ENCODE results near the gene UTS2R. TPM values are rescaled to one million over a fixed set of nuclear protein-coding genes. Genes with fewer than 3 reads are reported as not detected.

Gene UTS2R
- polyA plus RNA-seq, 1 experiment: not detected

DNA sequence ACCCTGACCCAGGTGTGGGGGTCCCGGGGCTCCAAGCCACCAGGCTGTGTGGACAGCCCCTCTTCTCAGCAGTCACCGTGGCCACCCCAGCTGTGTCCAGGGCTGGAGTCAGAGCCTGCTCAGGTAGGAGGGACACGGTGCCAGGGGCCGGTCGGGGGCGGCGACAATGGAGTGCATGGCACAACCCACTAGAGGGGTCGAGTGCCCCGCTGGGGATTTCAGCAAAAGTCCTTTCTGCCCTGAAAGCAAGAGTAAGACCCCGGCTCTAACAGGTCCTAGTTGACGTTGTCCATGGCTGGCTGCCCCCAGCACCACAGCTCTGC, 11.3 kb downstream of the UTS2R start:
- CTCF ChIA-PET: no interaction called here
- DNase-seq (ENCODE audit: low read depth): no peak
- POLR2A ChIA-PET: no interaction called here
- no peak overlapping the region for H3K4me3 ChIP-seq (ENCODE audit: low read depth, low read length)
- TF ChIP-seq, protein P1, sequence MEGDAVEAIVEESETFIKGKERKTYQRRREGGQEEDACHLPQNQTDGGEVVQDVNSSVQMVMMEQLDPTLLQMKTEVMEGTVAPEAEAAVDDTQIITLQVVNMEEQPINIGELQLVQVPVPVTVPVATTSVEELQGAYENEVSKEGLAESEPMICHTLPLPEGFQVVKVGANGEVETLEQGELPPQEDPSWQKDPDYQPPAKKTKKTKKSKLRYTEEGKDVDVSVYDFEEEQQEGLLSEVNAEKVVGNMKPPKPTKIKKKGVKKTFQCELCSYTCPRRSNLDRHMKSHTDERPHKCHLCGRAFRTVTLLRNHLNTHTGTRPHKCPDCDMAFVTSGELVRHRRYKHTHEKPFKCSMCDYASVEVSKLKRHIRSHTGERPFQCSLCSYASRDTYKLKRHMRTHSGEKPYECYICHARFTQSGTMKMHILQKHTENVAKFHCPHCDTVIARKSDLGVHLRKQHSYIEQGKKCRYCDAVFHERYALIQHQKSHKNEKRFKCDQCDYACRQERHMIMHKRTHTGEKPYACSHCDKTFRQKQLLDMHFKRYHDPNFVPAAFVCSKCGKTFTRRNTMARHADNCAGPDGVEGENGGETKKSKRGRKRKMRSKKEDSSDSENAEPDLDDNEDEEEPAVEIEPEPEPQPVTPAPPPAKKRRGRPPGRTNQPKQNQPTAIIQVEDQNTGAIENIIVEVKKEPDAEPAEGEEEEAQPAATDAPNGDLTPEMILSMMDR (IDR thresholded peaks at IDR 0.05; ENCODE audit: insufficient read depth, low read depth, low read length): no peak
- peaks cover 15% of the 10 kb centered on the region for H3K27me3 ChIP-seq (ENCODE audit: control insufficient read depth, insufficient read depth, low read length)
- H3K36me3 ChIP-seq (ENCODE audit: control insufficient read depth, insufficient read depth, low read length): no peaks in the 10 kb centered on the region

DNA sequence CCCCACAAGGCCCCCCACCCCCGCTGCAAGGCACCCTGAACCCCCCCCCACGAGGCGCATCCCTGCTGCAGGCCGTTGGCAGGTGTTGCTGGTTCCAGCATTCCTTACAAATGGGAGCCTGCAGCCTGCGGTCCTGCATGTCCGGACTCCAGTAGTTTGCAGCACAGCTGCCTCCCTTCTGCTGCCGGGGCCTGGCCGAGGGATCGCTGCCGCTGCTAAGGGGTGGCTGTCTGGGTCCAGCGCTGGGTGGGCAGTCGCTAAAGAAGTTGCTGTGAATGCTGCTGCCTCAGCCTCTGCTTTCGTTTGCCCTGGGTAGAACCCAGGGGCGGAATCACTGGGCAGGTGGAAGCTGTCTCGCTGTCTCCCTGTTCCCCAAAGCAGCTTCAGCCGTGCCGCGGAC, 11.8 kb downstream of the UTS2R start:
- CTCF ChIA-PET: no interaction called here
- TF ChIP-seq, protein P1 (IDR thresholded peaks at IDR 0.05; ENCODE audit: insufficient read depth, low read depth, low read length): no peak
- peaks cover 13% of the 10 kb centered on the region for H3K27me3 ChIP-seq (ENCODE audit: control insufficient read depth, insufficient read depth, low read length)
- no peak overlapping the region for H3K4me3 ChIP-seq (ENCODE audit: low read depth, low read length)
- H3K36me3 ChIP-seq (ENCODE audit: control insufficient read depth, insufficient read depth, low read length): no peaks in the 10 kb centered on the region
- POLR2A ChIA-PET: no interaction called here
- DNase-seq (ENCODE audit: low read depth): no peak

DNA sequence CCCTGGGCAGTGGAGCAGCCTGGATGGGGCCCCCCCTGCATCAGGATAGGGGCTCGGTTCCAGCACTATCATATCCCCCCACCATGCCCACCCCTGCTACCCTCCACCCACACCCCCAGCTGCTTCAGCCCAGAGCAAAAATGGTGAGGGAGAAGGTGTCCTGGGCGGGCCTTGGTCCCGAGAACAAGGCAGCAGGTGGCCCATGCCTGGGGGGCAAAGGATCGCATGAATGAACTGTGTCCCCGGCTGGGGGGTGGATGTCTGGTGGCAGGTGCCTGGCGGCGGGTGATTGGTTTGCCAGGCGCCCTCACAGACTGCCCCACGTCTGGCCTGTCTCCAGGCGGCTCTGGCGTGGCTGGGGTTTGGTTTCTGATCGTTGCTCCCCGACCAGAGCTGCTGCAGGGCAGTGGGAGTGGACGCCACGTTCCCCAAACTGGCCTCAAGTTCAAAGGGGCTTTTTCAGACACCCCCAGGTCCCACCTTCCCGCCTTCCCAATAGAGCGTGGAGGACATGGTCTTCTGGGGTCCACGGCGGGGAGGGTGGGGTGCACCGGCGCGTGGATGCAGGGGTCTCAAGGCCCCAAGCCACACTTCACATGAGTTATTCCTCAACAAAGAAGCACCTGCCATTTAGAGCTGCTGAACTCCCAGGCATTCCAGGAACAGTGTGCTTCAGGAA, 12.6 kb downstream of the UTS2R start:
- POLR2A ChIA-PET: no interaction called here
- no peaks in the 10 kb centered on the region for H3K36me3 ChIP-seq (ENCODE audit: control insufficient read depth, insufficient read depth, low read length)
- DNase-seq (ENCODE audit: low read depth): no peak
- CTCF ChIA-PET: interaction anchor here (0.6 kb wide), 1 partner anchor 185 kb away, joined by 3 read pairs; no protein-coding TSS in a partner anchor
- peaks cover 13% of the 10 kb centered on the region for H3K27me3 ChIP-seq (ENCODE audit: control insufficient read depth, insufficient read depth, low read length)
- H3K4me3 ChIP-seq (ENCODE audit: low read depth, low read length): no peak overlapping the region
- TF ChIP-seq, protein P1 (IDR thresholded peaks at IDR 0.05; ENCODE audit: insufficient read depth, low read depth, low read length): no peak

DNA sequence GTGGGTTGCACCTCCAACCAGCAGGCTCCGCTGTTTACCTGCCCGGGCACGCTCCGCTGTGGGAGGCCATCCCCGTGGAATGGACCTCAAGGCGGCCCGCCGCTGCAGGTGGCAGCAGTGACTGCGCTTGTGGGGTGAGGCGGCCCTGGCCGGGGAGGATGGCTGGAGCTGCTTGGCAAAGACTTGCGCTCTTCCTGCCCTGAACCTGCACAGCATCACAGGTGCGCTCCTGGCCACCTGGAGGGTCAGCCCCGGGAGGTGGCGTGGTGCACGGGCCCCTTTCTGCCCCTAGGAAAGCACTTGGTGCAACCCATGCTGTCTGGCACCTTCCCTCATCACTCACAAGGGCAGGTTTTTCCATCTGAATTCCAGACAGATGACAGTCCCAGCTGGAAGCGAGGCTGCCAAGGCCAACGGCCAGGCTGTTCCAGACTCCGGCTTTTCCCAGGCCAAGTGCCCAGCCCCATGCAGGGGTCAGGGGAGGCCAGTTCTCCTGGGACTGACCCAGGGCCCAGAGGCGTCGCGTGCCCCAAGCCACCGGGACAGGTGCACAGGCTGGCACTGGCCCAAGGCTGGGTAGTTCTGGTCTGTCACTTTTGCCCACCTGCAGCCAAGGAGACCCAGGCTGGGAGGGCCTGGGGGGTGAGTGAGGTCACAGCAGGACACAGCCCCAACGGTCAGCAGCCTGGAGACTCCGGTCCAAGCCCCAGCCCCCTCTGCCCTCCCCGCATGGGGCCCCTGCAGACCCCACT, 13.3 kb downstream of the UTS2R start:
- no peak for DNase-seq (ENCODE audit: low read depth)
- TF ChIP-seq, protein P1 (IDR thresholded peaks at IDR 0.05; ENCODE audit: insufficient read depth, low read depth, low read length): no peak
- ChIA-PET CTCF (interaction anchor here (0.6 kb wide), 1 partner anchor 184 kb away, joined by 3 read pairs; no protein-coding TSS in a partner anchor), POLR2A (no interaction called here)
- no peaks in the 10 kb centered on the region for H3K36me3 ChIP-seq (ENCODE audit: control insufficient read depth, insufficient read depth, low read length)
- peaks cover 10% of the 10 kb centered on the region for H3K27me3 ChIP-seq (ENCODE audit: control insufficient read depth, insufficient read depth, low read length)
- no peak overlapping the region for H3K4me3 ChIP-seq (ENCODE audit: low read depth, low read length)

DNA sequence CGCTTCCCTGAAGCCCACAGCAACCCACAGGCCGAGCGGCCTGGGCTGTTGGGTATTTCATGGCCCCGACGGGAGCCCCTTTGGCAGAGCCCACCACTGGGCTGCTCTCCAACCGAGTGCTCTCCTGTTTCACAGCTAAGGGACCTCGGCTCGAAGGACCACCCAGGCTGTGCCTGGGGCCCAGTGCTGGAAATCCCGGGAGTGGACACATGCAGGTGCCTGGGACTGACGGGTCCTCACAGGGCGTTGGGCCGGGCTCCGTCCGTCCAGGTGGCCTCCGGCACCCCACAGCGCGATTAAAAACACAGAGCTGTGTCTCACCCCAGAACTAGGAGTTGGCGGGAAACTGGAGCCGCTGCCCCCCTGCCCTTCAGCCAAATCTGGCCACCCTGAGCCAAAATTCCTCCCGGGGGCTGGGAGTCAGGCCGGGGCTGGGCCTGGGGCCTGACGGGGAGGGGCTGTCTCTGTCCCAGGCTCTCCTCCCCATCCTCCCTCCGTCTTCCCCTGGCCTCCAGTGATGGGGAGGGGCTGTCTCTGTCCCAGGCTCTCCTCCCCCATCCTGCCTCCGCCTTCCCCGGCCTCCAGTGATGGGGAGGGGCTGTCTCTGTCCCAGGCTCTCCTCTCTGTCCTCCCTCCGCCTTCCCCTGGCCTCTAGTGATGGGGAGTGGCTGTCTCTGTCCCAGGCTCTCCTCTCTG, 14.1 kb downstream of the UTS2R start:
- TF ChIP-seq, protein P1 (IDR thresholded peaks at IDR 0.05; ENCODE audit: insufficient read depth, low read depth, low read length): no peak
- ChIA-PET POLR2A (no interaction called here), CTCF (no interaction called here)
- H3K36me3 ChIP-seq (ENCODE audit: control insufficient read depth, insufficient read depth, low read length): no peaks in the 10 kb centered on the region
- no peak overlapping the region for H3K4me3 ChIP-seq (ENCODE audit: low read depth, low read length)
- DNase-seq (ENCODE audit: low read depth): no peak
- peaks cover 10% of the 10 kb centered on the region for H3K27me3 ChIP-seq (ENCODE audit: control insufficient read depth, insufficient read depth, low read length)

Data from BJ (cell line).